Neural cell (in vitro differentiated cells): ENCODE data around the gene DBH. TPM values are rescaled to one million over a fixed set of nuclear protein-coding genes. Genes with fewer than 3 reads are reported as not detected.

ENCODE experiments used
- H2AFZ ChIP-seq: fragments of 200-600, 300-800 bp; sonication (generic), shearing (Covaris generic); 2 replicates; pipeline ENCODE4 v1.6.0; 2014; ENCODE audit warnings: low read depth, mild to moderate bottlenecking, antibody characterized with exemption, low read length, moderate library complexity
- H3F3A ChIP-seq: fragments of 200-600 bp; shearing (Covaris generic); 2 replicates; pipeline ENCODE4 v1.6.1; 2016; ENCODE audit warnings: mild to moderate bottlenecking, moderate library complexity, mixed read lengths, antibody characterized with exemption, low read length; ENCODE audit not compliant: insufficient read depth, poor library complexity, severe bottlenecking
- H3K27ac ChIP-seq: fragments of 200-600, 300-800 bp; sonication (generic), shearing (Covaris generic); 2 replicates; pipeline ENCODE4 v1.5.1; 2014; ENCODE audit warnings: mild to moderate bottlenecking, low read length, moderate library complexity
- H3K27me3 ChIP-seq: fragments of 300-800, 200-600 bp; sonication (generic), shearing (Covaris generic); 2 replicates; pipeline ENCODE4 v1.6.0; 2014; ENCODE audit warnings: mild to moderate bottlenecking, low read depth, low read length, moderate library complexity; ENCODE audit not compliant: insufficient read depth
- H3K36me3 ChIP-seq: fragments of 300-800, 200-600 bp; sonication (generic), shearing (Covaris generic); 2 replicates; pipeline ENCODE4 v1.5.1; 2014; ENCODE audit warnings: mild to moderate bottlenecking, antibody characterized with exemption, low read length, moderate library complexity; ENCODE audit not compliant: insufficient read depth
- H3K4me2 ChIP-seq: fragments of 300-800, 200-600 bp; sonication (generic), shearing (Covaris generic); 2 replicates; pipeline ENCODE4 v1.6.0; 2014; ENCODE audit warnings: mild to moderate bottlenecking, low read length
- H3K4me3 ChIP-seq: fragments of 300-800, 200-600 bp; sonication (generic), shearing (Covaris generic); 2 replicates; pipeline ENCODE4 v1.5.1; 2014; ENCODE audit warnings: mild to moderate bottlenecking, low read length, moderate library complexity
- H3K79me2 ChIP-seq: fragments of 200-600 bp; shearing (Covaris generic); replicated peaks from 2 replicates; pipeline ENCODE4 v1.6.0; 2014; ENCODE audit warnings: mild to moderate bottlenecking, low read length, moderate library complexity; ENCODE audit not compliant: insufficient read depth
- H3K9ac ChIP-seq: fragments of 300-800, 200-600 bp; sonication (generic), shearing (Covaris generic); 2 replicates; pipeline ENCODE4 v1.6.1; 2016; ENCODE audit warnings: mild to moderate bottlenecking, low read length, mixed read lengths
- H3K9me2 ChIP-seq: fragments of 200-600 bp; shearing (Covaris generic); 2 replicates; pipeline ENCODE4 v1.6.1; 2016; ENCODE audit warnings: mild to moderate bottlenecking, low read length, mixed read lengths; ENCODE audit not compliant: insufficient read depth
- H3K9me3 ChIP-seq: fragments of 200-600, 300-800 bp; sonication (generic), shearing (Covaris generic); 2 replicates; pipeline ENCODE4 v1.6.1; 2016; ENCODE audit warnings: mild to moderate bottlenecking, mixed run types, low read length, moderate library complexity, mixed read lengths
- H4K20me1 ChIP-seq: fragments of 200-600 bp; shearing (Covaris generic); 2 replicates; pipeline ENCODE4 v1.6.1; 2016; ENCODE audit warnings: mild to moderate bottlenecking, mixed run types; ENCODE audit not compliant: insufficient read depth
- CTCF ChIP-seq: fragments of 450-650 bp; IDR thresholded peaks from 2 replicates; pipeline ENCODE4 v1.5.1; 2014; ENCODE audit warnings: antibody characterized with exemption, mild to moderate bottlenecking, moderate library complexity; ENCODE audit not compliant: poor library complexity, severe bottlenecking
- EP300 ChIP-seq: fragments of 450-650 bp; conservative IDR thresholded peaks from 2 replicates; pipeline ENCODE4 v1.6.1; 2014; ENCODE audit warnings: antibody characterized with exemption, mild to moderate bottlenecking, moderate library complexity; ENCODE audit not compliant: poor library complexity, severe bottlenecking
- EZH2 ChIP-seq: fragments of 200-600, 300-800 bp; shearing (Covaris generic), sonication (generic); IDR thresholded peaks from 2 replicates; pipeline ENCODE4 v1.6.1; 2014; ENCODE audit warnings: antibody characterized with exemption, low read length, borderline replicate concordance, mild to moderate bottlenecking; ENCODE audit not compliant: insufficient read depth, poor library complexity, severe bottlenecking
- MXI1 ChIP-seq: fragments of 450-650 bp; conservative IDR thresholded peaks from 2 replicates; pipeline ENCODE4 v1.6.1; 2014; ENCODE audit warnings: antibody characterized with exemption, mild to moderate bottlenecking; ENCODE audit not compliant: poor library complexity, severe bottlenecking
- POLR2AphosphoS5 ChIP-seq: IDR thresholded peaks from 2 replicates; pipeline ENCODE4 v1.6.1; 2012
- RAD21 ChIP-seq: fragments of 450-650 bp; conservative IDR thresholded peaks from 2 replicates; pipeline ENCODE4 v1.6.1; 2014; ENCODE audit warnings: antibody characterized with exemption, mild to moderate bottlenecking, moderate library complexity
- REST ChIP-seq: IDR thresholded peaks from 2 replicates; pipeline ENCODE4 v1.6.1; 2012; ENCODE audit warnings: borderline replicate concordance
- SMC3 ChIP-seq: fragments of 450-650 bp; conservative IDR thresholded peaks from 2 replicates; pipeline ENCODE4 v1.6.1; 2014; ENCODE audit warnings: antibody characterized with exemption, mild to moderate bottlenecking, moderate library complexity; ENCODE audit not compliant: poor library complexity
- TAF1 ChIP-seq: IDR thresholded peaks from 2 replicates; pipeline ENCODE4 v1.6.1; 2012; ENCODE audit warnings: low read depth
- polyA plus RNA-seq: library from polyadenylated mRNA; depleted of rRNA; stranded (reverse); fragments of >200 nt; gene quantifications from 2 replicates; pipeline ENCODE4 v1.2.3, GENCODE V29; 2014

Gene DBH
- polyA plus RNA-seq, 1 donor from 2014 or later = not detected

GRCh38 chr9:133655701-133656100 lies 19.5 kb downstream of the DBH start:
- Histone ChIP-seq H3K9me3 (no peaks in the 10 kb centered on the region), H3K9me2 (no peaks in the 10 kb centered on the region), H4K20me1 (no peaks in the 10 kb centered on the region), H3K4me2 (no peak overlapping the region), H3K27ac (no peak overlapping the region), H3K27me3 (no peaks in the 10 kb centered on the region), H3K4me3 (no peak overlapping the region), H3K9ac (no peak overlapping the region), H3K36me3 (no peaks in the 10 kb centered on the region), H2AFZ (no peak overlapping the region), H3K79me2 (no peaks in the 10 kb centered on the region), H3F3A (no peaks in the 10 kb centered on the region)
- TF ChIP-seq EZH2 (no peak), MXI1 (no peak), POLR2AphosphoS5 (no peak), TAF1 (no peak), CTCF (no peak), EP300 (no peak), SMC3 (no peak), REST (no peak), RAD21 (no peak)

- H3K9ac ChIP-seq = no peak overlapping the region
- no peak overlapping the region for H3K27ac ChIP-seq
- H3K4me2 ChIP-seq = no peak overlapping the region
- H3K4me3 ChIP-seq = no peak overlapping the region
- no peaks in the 10 kb centered on the region for H3K9me2 ChIP-seq
- no peaks in the 10 kb centered on the region for H3K9me3 ChIP-seq
- no peaks in the 10 kb centered on the region for H3K79me2 ChIP-seq
- no peaks in the 10 kb centered on the region for H3F3A ChIP-seq
- no peaks in the 10 kb centered on the region for H3K36me3 ChIP-seq
- H3K27me3 ChIP-seq = no peaks in the 10 kb centered on the region
- no peaks in the 10 kb centered on the region for H4K20me1 ChIP-seq
- no peak overlapping the region for H2AFZ ChIP-seq
- TF ChIP-seq CTCF = no peak
- no peak for TF ChIP-seq EP300
- TF ChIP-seq SMC3 = no peak
- no peak for TF ChIP-seq MXI1
Observed at GRCh38 chr9:133656211-133657119, 20.3 kb downstream of the DBH start.
